Astrocyte of the cerebellum (primary cell): ENCODE results near the gene RSAD2.
"Not testable (repeated sequence)": the region's sequence is repeated elsewhere in the genome, so short reads cannot be mapped to it uniquely, and the experiment has no call there.

Experiments
- DNase-seq: peaks from one replicate; pipeline ENCODE4 v3.0.0-alpha.2; 2011; ENCODE audit warnings: low read depth
- H3K4me3 ChIP-seq: 2 replicates; pipeline ENCODE4 v1.5.1; 2011; ENCODE audit warnings: mild to moderate bottlenecking, low read depth, low read length, moderate library complexity
- CTCF ChIP-seq: IDR thresholded peaks from 2 replicates; pipeline ENCODE4 v1.5.1; 2012; ENCODE audit warnings: low read length, low read depth, moderate library complexity, mild to moderate bottlenecking; ENCODE audit errors: missing control alignments
- in situ Hi-C: cut with HindIII; loops from 2 replicates; pipeline ENCODE4 v1.10.0; 2017; ENCODE audit warnings: low sequenced_read_pairs

The RSAD2 gene

GRCh38 chr2:6846967-6847681, 30.5 kb upstream of the RSAD2 start:
- in situ Hi-C loops, result no loop called here
- DNase-seq, result no peak
- TF ChIP-seq CTCF, result no peak
- no peak overlapping the region for H3K4me3 ChIP-seq

GRCh38 chr2:6852195-6852594, 25.4 kb upstream of the RSAD2 start:
- no peak for DNase-seq
- in situ Hi-C loops, result no loop called here
- H3K4me3 ChIP-seq, result no peak overlapping the region
- TF ChIP-seq CTCF, result no peak

GRCh38 chr2:6854416-6854815, 23.2 kb upstream of the RSAD2 start:
- DNase-seq, result no peak
- H3K4me3 ChIP-seq, result no peak overlapping the region
- in situ Hi-C loops, result no loop called here
- TF ChIP-seq CTCF, result no peak

- H3K4me3 ChIP-seq, result no peak overlapping the region
- DNase-seq, result no peak
- TF ChIP-seq CTCF, result no peak
- in situ Hi-C loops, result no loop called here
These were observed 21.6 kb upstream of the RSAD2 start for GRCh38 chr2:6855860-6856547.

GRCh38 chr2:6856548-6856920, 21.0 kb upstream of the RSAD2 start:
- no peak for DNase-seq
- no peak overlapping the region for H3K4me3 ChIP-seq
- TF ChIP-seq CTCF, result no peak
- in situ Hi-C loops, result no loop called here

- DNase-seq, in situ Hi-C loops: not testable (repeated sequence)
These were observed 19.0 kb upstream of the RSAD2 start for GRCh38 chr2:6858466-6859027.

GRCh38 chr2:6860296-6860695, 17.3 kb upstream of the RSAD2 start:
- in situ Hi-C loops, result no loop called here
- H3K4me3 ChIP-seq, result no peak overlapping the region

More at GRCh38 chr2:6858466-6859027, 19.0 kb upstream of the RSAD2 start:
- not testable (repeated sequence) for H3K4me3 ChIP-seq

More at GRCh38 chr2:6860296-6860695, 17.3 kb upstream of the RSAD2 start:
- DNase-seq, result no peak
- no peak for TF ChIP-seq CTCF
